IPS-15b (cell line): ENCODE results near the gene HOXB5.

ENCODE experiments used
- H3K27me3 ChIP-seq: one replicate; pipeline ENCODE4 v1.6.1; 2013; ENCODE audit warnings: low read length; ENCODE audit not compliant: control insufficient read depth, insufficient read depth
- H3K36me3 ChIP-seq: one replicate; pipeline ENCODE4 v1.6.1; 2013; ENCODE audit warnings: low read length; ENCODE audit not compliant: control insufficient read depth, insufficient read depth
- H3K4me1 ChIP-seq: one replicate; pipeline ENCODE4 v1.6.1; 2013; ENCODE audit warnings: mild to moderate bottlenecking, low read length; ENCODE audit not compliant: control insufficient read depth, insufficient read depth
- H3K4me3 ChIP-seq: one replicate; pipeline ENCODE4 v1.5.1; 2013; ENCODE audit warnings: low read depth, low read length
- H3K9ac ChIP-seq: one replicate; pipeline ENCODE4 v1.6.1; 2013; ENCODE audit warnings: low read depth, mild to moderate bottlenecking, low read length
- H3K9me3 ChIP-seq: one replicate; pipeline ENCODE4 v1.6.1; 2013; ENCODE audit warnings: mild to moderate bottlenecking, low read length; ENCODE audit not compliant: control insufficient read depth, insufficient read depth

Gene HOXB5

DNA sequence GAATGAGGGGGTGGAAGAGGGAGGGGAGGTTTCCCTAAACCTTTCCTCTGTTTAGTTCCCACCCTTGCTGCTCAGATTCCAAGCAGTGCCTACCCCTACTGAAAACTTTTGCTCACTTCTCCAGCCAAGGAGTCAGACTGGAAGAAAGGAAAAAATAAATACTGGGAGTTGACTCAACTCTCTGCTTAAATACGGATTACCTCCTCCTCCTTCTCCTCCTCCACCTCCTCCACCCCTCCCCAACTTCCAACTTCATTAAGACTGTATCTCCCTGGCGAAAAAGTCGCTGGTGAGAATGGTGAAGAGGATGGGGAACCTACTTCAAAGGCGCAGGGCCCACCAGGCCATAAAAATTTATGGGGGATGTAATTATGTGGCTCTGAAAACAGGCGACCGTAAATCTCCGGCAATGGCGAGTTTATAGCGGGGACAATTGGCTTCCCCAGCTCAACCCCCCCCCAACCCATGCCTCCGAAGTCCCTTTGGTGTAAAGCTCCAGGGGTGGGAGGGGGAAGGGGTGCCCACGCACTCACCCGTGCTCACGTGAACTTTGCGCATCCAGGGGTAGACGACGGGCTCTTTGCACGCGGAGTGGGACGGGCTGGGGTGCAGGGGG, 16.1 kb downstream of the HOXB5 start:
- Histone ChIP-seq H3K36me3 (no peaks in the 10 kb centered on the region), H3K27me3 (peaks cover 96% of the 10 kb centered on the region), H3K4me3 (peak overlapping the region; percentile 23), H3K9me3 (no peaks in the 10 kb centered on the region), H3K4me1 (no peaks in the 10 kb centered on the region), H3K9ac (no peak overlapping the region)

DNA sequence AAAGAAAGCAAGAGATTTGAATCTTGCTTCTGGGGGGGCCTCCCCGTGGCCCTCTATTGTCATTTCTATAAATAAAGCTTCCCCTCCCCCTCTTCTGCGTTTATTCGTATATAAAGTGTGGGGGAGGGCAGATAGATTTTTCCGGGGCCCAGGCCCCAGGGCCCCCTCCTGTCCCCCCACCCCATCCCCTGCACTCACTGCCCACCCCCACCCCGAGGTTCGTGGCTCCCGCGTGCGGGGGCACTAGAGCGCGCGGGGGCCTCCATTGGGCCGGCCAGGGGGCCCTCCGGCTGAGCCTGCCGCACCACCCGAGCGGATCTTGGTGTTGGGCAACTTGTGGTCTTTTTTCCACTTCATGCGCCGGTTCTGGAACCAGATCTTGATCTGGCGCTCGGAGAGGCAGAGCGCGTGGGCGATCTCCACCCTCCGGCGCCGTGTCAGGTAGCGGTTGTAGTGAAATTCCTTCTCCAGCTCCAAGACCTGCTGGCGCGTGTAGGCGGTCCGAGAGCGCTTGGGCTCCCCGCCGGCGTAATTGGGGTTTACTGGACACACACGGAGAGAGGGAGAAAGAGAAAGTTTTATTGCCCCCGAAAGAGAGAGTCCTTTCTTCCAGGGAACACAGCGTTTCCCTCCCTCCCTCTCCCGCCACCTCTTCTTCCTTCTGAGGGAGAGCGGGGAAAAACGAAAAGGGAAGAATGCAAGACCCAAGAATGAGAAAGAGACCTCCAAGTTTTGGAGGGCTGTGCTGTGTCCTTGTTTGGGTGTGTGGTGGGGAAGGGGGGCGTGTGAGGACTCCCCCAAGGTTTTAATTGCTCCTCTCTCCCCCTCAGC, 16.9 kb downstream of the HOXB5 start:
- no peaks in the 10 kb centered on the region for H3K36me3 ChIP-seq
- peak overlapping the region; percentile 23 for H3K4me3 ChIP-seq
- H3K4me1 ChIP-seq: no peaks in the 10 kb centered on the region
- peaks cover 96% of the 10 kb centered on the region for H3K27me3 ChIP-seq
- H3K9me3 ChIP-seq: no peaks in the 10 kb centered on the region
- H3K9ac ChIP-seq: no peak overlapping the region

DNA sequence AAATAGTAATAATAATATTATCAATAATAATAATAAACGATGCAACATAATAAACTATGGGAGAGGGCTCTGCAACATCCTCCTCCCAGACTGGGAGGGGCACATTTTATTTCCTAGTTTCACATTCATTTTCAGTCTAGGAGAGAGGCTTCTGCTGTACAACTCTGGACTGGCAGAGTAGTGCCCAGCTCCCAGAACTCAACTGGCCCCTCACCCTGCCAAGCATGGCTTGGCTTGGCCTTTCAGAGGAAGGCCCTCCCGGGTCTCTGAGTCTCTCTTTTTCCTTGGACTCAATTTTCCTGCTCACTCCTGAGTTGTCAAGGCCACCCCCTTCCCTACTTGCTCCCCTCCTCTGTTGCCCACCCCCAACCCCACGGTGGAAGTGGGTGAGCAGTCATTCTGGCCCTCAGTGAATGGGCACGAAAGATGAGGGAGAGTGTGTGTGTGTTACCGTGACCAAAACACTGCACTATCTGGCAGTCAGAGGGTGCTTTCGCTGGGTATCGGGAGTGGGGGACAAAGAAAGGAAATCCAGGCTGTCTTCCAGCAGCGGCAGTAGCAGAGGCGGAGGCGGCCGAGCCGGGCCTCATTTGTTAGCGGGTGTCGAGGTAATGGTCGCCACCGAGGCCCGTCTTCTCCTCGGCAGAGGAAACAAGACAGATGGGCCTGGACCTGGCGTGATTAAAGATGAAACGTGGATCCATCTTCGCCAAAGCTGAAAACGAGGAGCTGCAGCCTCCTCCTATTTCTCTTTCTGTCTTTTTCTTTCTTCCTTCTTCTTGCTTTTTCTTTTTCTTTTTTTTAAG, 17.7 kb downstream of the HOXB5 start:
- H3K27me3 ChIP-seq: peaks cover 96% of the 10 kb centered on the region
- no peaks in the 10 kb centered on the region for H3K9me3 ChIP-seq
- H3K36me3 ChIP-seq: no peaks in the 10 kb centered on the region
- no peak overlapping the region for H3K9ac ChIP-seq
- H3K4me1 ChIP-seq: no peaks in the 10 kb centered on the region
- peak overlapping the region; percentile 3 for H3K4me3 ChIP-seq

DNA sequence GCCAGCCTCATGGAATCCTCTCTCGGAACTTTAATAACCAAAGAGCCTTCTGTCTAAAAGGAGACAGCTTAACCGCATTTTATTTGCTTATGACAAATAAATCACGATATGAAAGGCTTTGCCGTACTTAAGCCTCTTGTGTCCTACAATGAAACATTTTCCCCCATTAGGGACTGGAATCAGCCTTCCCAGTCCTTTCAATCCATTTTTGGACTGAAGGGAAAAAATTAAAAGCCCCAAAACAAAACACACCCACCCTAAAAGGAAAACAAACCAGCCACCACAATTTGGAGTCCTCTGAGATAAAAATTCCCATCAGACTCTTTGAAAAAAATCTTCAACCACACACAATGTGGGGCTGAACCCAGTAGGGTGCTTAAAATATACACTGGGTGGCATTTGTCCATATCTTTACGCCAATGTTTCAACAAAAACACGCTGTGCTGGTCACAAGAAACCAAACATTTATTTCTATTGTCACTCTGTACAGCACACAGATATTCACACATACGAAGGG, 18.5 kb downstream of the HOXB5 start:
- Histone ChIP-seq H3K27me3 (peaks cover 96% of the 10 kb centered on the region), H3K4me1 (no peaks in the 10 kb centered on the region), H3K4me3 (no peak overlapping the region), H3K9me3 (no peaks in the 10 kb centered on the region), H3K36me3 (no peaks in the 10 kb centered on the region), H3K9ac (no peak overlapping the region)

DNA sequence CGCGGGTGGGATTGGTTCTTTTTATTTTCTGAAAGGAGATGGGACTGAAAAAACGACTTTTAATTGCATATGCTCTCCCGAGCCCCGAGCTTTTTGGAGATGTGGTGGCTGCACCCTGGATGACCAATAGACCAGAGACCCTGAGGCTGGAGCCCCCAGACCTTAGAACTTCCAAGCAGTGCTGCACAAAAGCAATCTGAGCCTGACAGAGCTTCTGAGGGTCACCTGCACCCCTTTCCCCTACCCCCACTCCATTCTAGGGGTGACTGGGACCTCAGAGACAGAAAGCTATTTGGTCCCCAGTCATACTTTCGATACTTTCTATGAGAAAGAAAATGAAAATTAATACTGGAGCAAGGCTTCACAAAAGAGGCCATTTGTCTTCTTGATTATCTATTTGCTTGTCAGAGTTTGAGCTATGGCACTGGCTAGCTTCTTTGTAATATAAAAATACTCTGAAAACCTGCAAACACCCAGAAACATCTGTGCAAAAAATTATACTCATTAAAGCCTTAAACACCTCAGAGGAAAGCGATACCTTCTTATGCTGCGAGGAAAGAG, 19.0 kb downstream of the HOXB5 start:
- Histone ChIP-seq H3K9me3 (no peaks in the 10 kb centered on the region), H3K27me3 (peaks cover 96% of the 10 kb centered on the region), H3K4me1 (peaks cover 2% of the 10 kb centered on the region), H3K4me3 (peak overlapping the region; percentile 8), H3K36me3 (no peaks in the 10 kb centered on the region), H3K9ac (no peak overlapping the region)

DNA sequence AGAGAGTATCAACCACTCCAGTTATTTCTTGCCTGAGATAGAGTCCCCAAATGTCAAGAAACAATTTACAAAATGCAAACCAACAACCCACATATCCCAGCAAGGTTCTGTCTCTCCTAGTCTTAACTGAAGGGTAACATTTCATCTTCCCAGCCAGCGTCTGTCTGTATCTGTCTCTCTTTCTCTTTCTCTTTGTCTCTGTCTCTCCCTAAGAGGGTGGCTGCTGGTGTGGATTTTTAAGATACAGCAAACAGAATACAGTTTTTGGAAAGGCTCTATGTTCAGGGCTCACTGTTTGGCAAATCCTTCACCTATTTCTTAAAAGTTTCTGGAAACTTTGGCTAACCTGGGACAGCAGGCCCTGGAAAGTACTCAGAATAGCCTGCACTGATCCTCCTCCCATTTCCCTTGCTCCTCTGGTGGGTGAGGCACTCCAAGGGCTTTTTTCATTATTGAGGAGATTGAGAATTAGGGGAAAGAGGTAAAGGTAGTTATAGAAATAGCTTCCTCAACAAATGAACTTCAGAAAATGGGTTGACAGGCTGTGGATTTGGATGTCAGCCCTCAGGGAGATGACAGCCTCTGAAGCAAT, 21.7 kb downstream of the HOXB5 start:
- peaks cover 4% of the 10 kb centered on the region for H3K4me1 ChIP-seq
- no peaks in the 10 kb centered on the region for H3K9me3 ChIP-seq
- H3K4me3 ChIP-seq: peak overlapping the region; percentile 8
- H3K36me3 ChIP-seq: no peaks in the 10 kb centered on the region
- peaks cover 99% of the 10 kb centered on the region for H3K27me3 ChIP-seq
- no peak overlapping the region for H3K9ac ChIP-seq

DNA sequence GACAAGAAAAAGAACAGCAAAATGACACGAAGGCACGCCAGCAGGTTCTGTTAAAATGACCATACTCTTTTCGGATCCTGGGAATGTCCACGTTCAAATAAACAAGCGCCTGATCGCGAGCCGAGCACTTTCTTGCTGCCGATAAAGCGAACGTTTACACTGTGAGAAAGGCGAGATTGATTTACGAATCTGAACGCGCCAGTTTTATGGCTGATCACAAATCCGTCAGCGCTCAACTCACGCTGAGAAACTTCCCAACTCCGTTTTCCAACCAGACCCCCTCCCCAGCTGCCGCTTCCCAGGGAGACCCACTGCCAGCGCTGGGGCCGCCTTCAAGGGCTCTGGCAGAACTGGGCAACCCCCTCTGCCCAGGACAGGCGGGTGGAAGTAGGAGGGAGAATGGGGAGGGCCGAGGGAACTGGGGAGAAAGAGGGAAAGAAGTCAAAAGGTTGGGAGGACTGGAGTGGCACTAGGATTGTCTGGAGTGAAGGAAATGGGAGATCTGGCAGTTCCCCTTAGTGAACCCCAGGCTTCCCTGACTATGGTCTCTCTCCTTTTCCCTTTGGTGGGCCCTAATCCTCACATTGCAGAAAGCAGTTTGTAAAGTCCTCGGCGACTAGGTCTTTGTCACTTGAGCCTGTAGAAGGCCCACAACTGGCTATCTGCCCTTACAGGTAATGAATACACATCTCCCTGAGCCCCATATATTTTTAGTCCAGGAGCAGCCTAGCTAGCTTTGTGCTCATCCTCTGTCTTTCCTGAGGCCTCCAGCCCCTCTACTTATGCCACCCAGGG, 22.4 kb downstream of the HOXB5 start:
- H3K9me3 ChIP-seq: no peaks in the 10 kb centered on the region
- no peak overlapping the region for H3K9ac ChIP-seq
- peaks cover 4% of the 10 kb centered on the region for H3K4me1 ChIP-seq
- peak overlapping the region; percentile 7 for H3K4me3 ChIP-seq
- H3K27me3 ChIP-seq: peaks cover 100% of the 10 kb centered on the region
- no peaks in the 10 kb centered on the region for H3K36me3 ChIP-seq

DNA sequence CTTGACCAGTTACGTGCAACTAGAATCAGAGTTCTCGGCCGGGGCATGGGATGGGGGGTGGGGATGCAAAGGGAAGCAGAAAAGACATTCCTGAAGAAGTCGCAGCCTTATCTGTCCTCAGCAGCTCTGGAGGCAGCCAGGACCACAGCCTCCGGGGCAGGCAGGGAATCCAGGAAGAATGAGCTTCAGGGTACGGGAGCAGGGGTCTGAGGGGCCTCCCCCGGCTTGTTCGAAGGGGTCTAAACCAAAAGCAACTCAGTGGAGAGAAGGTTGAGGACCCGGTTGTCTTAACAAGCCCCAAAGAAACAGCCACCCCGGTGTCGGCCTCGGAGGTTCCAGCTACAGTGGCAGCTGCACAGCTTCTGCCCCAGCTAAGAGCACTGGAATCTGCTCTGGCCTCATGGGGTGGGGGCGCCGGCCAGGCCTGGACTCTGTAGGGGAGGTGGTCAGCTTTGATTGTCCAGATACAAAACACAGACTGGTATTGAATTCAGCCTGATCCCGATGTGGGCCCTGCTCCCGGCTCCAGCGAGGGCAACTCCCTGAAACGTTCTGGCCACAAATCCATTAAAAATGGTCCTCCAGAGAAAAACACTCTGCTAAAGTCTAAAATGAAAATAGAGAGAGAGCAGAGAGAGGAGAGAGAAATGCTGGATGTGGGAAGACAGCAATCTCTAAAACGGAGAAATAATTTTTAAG, 23.1 kb downstream of the HOXB5 start:
- Histone ChIP-seq H3K9ac (no peak overlapping the region), H3K36me3 (no peaks in the 10 kb centered on the region), H3K9me3 (no peaks in the 10 kb centered on the region), H3K4me1 (peaks cover 4% of the 10 kb centered on the region), H3K27me3 (peaks cover 100% of the 10 kb centered on the region), H3K4me3 (peak overlapping the region; percentile 13)

DNA sequence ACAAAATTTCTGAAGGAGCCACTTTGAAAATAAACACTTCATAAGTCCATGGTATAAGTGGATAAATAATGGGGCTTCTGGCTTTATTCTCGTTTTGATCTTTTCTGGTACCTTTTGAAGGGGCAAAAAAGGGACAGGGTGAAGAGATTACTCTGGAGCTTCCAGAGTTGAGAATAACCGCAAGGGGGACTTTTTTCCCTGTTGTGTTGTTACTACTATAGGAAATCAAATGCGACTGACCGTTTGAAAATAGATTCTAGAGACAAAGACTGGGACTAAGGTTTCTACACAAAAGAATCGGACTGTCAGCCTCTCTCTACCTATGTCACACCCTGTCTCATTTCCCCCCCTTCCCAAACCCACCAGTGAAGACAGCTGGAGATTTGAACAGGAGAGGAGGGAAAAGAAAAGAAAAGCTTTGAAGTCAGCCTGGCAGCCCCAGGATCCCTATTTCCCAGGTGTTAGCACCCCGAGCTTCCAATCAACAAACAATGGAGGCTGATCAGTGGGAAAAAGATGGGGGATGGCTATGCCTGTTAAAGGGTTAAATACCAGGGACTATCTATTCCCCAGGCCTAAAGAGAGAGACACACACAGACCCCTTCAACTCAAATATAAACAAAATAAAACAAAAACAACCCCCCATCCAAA, 23.8 kb downstream of the HOXB5 start:
- Histone ChIP-seq H3K36me3 (no peaks in the 10 kb centered on the region), H3K9ac (no peak overlapping the region), H3K9me3 (no peaks in the 10 kb centered on the region), H3K4me1 (peaks cover 5% of the 10 kb centered on the region), H3K4me3 (peak overlapping the region; percentile 13), H3K27me3 (peaks cover 100% of the 10 kb centered on the region)

DNA sequence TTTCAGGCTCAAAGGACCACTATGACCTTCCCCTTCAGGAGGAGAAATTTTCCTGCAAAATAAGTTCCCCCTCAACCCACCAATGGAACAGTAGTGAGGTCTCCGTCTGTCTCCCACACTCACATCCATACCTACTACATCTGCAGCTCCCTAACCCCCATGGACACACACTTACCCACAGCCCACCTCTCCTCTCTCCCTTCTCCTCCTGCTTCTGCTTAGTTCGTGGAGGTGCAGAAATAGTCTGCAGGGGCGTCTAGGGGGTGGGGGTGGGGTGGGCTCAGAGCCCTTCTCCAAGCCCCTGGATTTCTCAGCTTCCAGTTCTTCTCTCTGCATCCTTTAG, 24.4 kb downstream of the HOXB5 start:
- Histone ChIP-seq H3K9ac (no peak overlapping the region), H3K4me3 (peak overlapping the region; percentile 22), H3K36me3 (no peaks in the 10 kb centered on the region), H3K27me3 (peaks cover 99% of the 10 kb centered on the region), H3K4me1 (peaks cover 6% of the 10 kb centered on the region), H3K9me3 (no peaks in the 10 kb centered on the region)
